Keratinocyte (primary cell): Measurements from ENCODE around the gene POC5. TPM values are rescaled to one million over a fixed set of nuclear protein-coding genes. Genes with fewer than 3 reads are reported as not detected.

ENCODE experiments used
- DNase-seq: peaks from one replicate; pipeline ENCODE4 v3.0.0-alpha.2; 2011; ENCODE audit warnings: low read depth, missing footprints, low spot score
- FAIRE-seq: peaks from 2 replicates; lab custom pipeline; 2011; peaks lifted over from hg19 to GRCh38; lab: Jason Lieb, UNC
- H2AFZ ChIP-seq: 2 replicates; pipeline ENCODE4 v1.6.0; 2012; ENCODE audit warnings: low read length, control low read depth, inconsistent platforms; ENCODE audit not compliant: control insufficient read depth
- H3K27ac ChIP-seq: 2 replicates; pipeline ENCODE4 v1.5.1; 2011; ENCODE audit warnings: low read length; ENCODE audit not compliant: control insufficient read depth, insufficient read depth
- H3K27me3 ChIP-seq: 3 replicates; pipeline ENCODE4 v1.6.0; 2011; ENCODE audit warnings: low read length; ENCODE audit not compliant: control insufficient read depth, insufficient read depth; ENCODE audit errors: extremely low read depth
- H3K36me3 ChIP-seq, 2 experiments: 2 replicates in 1 of 2; 3 replicates in 1 of 2; pipeline ENCODE4 v1.5.1; 2011; ENCODE audit warnings: low read length in 2 of 2, mild to moderate bottlenecking in 1 of 2; ENCODE audit not compliant: control insufficient read depth in 2 of 2, insufficient read depth in 2 of 2; ENCODE audit errors: extremely low read depth in 1 of 2
- H3K4me1 ChIP-seq: 3 replicates; pipeline ENCODE4 v1.5.1; 2011; ENCODE audit warnings: low read length; ENCODE audit not compliant: control insufficient read depth, insufficient read depth; ENCODE audit errors: extremely low read depth
- H3K4me2 ChIP-seq: 3 replicates; pipeline ENCODE4 v1.6.0; 2011; ENCODE audit warnings: low read depth, low read length; ENCODE audit not compliant: control insufficient read depth, insufficient read depth; ENCODE audit errors: extremely low read depth
- H3K4me3 ChIP-seq, 3 experiments: fragments of 200-600 bp in 1 of 3; sonication (generic) in 1 of 3; 2 replicates in 2 of 3; 3 replicates in 1 of 3; pipeline ENCODE4 v1.5.1; 2011 to 2016; ENCODE audit warnings: low read length in 3 of 3, mild to moderate bottlenecking in 3 of 3, control low read depth in 2 of 3, inconsistent platforms in 1 of 3, low read depth in 1 of 3, mixed read lengths in 1 of 3, mixed run types in 1 of 3, moderate library complexity in 1 of 3; ENCODE audit not compliant: control insufficient read depth in 2 of 3, insufficient read depth in 2 of 3; ENCODE audit errors: extremely low read depth in 1 of 3
- H3K79me2 ChIP-seq: 2 replicates; pipeline ENCODE4 v1.6.0; 2012; ENCODE audit warnings: low read length; ENCODE audit not compliant: control insufficient read depth, insufficient read depth
- H3K9ac ChIP-seq: 3 replicates; pipeline ENCODE4 v1.6.0; 2011; ENCODE audit warnings: low read length; ENCODE audit not compliant: control insufficient read depth, insufficient read depth; ENCODE audit errors: extremely low read depth
- H3K9me1 ChIP-seq: 3 replicates; pipeline ENCODE4 v1.6.0; 2011; ENCODE audit warnings: low read length; ENCODE audit not compliant: control insufficient read depth, insufficient read depth; ENCODE audit errors: extremely low read depth
- H3K9me3 ChIP-seq: 2 replicates; pipeline ENCODE4 v1.5.1; 2012; ENCODE audit warnings: low read depth, low read length; ENCODE audit not compliant: control insufficient read depth
- H4K20me1 ChIP-seq: 3 replicates; pipeline ENCODE4 v1.6.0; 2011; ENCODE audit warnings: low read length; ENCODE audit not compliant: control insufficient read depth, insufficient read depth; ENCODE audit errors: extremely low read depth
- EZH2 ChIP-seq: IDR thresholded peaks from one replicate; pipeline ENCODE4 v1.6.1; 2012; ENCODE audit warnings: inconsistent platforms, mild to moderate bottlenecking, low read length, moderate library complexity
- dilution Hi-C: fragments of 300-500 bp; cut with MboI; formaldehyde crosslinking; loops from one replicate; pipeline ENCODE4 v1.7.0; 2020; ENCODE audit warnings: low sequenced_read_pairs; ENCODE audit not compliant: extremely low pct_ligation_motif_present
- polyA plus RNA-seq, 5 experiments: library from polyadenylated mRNA; depleted of rRNA in 3 of 5; stranded (reverse) in 3 of 5; stranded (forward) in 1 of 5; unstranded in 1 of 5; fragments of >200 nt; gene quantifications; 1 replicate in 1 of 5; 2 replicates in 3 of 5; 3 replicates in 1 of 5; pipeline versions ENCODE4 v1.2.1 to v1.2.3, GENCODE V29; 2011 to 2012; ENCODE audit warnings: missing spikeins in 2 of 5, low read depth in 1 of 5, low replicate concordance in 1 of 5
- TF ChIP-seq, protein P1 (sequence below), 3 experiments: IDR thresholded peaks in 1 of 3; conservative IDR thresholded peaks in 1 of 3; optimal IDR thresholded peaks in 1 of 3; 2 replicates in 2 of 3; 3 replicates in 1 of 3; pipeline versions ENCODE3 to v1.5.1; 2011; ENCODE audit warnings: low read length in 3 of 3, mild to moderate bottlenecking in 3 of 3, moderate library complexity in 2 of 3, control low read depth in 1 of 3, inconsistent platforms in 1 of 3; ENCODE audit not compliant: insufficient read depth in 2 of 3; ENCODE audit errors: extremely low read depth in 1 of 3

The POC5 gene
- polyA plus RNA-seq, 1 donor (not counting 4 experiments of a cell fraction or from before 2014, with no cell fraction given): 10.4 TPM

DNA sequence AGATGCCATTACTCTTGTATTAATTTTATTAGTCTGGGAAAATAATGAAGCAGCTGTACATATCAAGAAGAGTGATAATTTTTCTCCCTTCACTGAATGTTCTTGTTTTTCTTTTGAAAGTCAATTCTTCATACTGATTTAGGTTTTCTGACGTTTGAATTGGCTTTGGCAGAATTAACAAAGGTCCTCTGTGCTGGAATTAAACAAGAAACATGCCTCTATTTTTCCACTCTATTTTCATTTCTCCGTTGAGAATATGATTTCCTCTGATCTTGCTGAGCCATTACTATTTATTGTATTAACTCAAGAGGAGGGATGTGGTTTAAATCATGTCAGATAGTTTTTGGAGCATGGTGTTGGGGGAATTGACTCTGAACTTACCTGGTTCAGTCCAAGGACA is 63.7 kb downstream of the POC5 start:
- Histone ChIP-seq H3K36me3 (no peaks in the 10 kb centered on the region), H3K27me3 (no peaks in the 10 kb centered on the region), H3K79me2 (no peaks in the 10 kb centered on the region), H3K4me2 (no peak overlapping the region), H3K9me1 (no peaks in the 10 kb centered on the region), H3K4me3 (no peak overlapping the region), H3K4me1 (peaks cover 15% of the 10 kb centered on the region), H4K20me1 (no peaks in the 10 kb centered on the region), H3K9ac (no peak overlapping the region), H3K9me3 (no peaks in the 10 kb centered on the region), H3K27ac (no peak overlapping the region), H2AFZ (no peak overlapping the region)
- DNase-seq (no peak), FAIRE-seq (no peak)
- TF ChIP-seq, protein P1, sequence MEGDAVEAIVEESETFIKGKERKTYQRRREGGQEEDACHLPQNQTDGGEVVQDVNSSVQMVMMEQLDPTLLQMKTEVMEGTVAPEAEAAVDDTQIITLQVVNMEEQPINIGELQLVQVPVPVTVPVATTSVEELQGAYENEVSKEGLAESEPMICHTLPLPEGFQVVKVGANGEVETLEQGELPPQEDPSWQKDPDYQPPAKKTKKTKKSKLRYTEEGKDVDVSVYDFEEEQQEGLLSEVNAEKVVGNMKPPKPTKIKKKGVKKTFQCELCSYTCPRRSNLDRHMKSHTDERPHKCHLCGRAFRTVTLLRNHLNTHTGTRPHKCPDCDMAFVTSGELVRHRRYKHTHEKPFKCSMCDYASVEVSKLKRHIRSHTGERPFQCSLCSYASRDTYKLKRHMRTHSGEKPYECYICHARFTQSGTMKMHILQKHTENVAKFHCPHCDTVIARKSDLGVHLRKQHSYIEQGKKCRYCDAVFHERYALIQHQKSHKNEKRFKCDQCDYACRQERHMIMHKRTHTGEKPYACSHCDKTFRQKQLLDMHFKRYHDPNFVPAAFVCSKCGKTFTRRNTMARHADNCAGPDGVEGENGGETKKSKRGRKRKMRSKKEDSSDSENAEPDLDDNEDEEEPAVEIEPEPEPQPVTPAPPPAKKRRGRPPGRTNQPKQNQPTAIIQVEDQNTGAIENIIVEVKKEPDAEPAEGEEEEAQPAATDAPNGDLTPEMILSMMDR (optimal IDR thresholded peaks at IDR 0.05 in 1 of 3, IDR thresholded peaks at IDR 0.05 in 1 of 3, conservative IDR thresholded peaks at IDR 0.05 in 1 of 3; ENCODE audit: extremely low read depth in 1 of 3, insufficient read depth in 2 of 3, low read length in 3 of 3): no peak
- TF ChIP-seq EZH2: no peak
- dilution Hi-C loops: no loop called here

DNA sequence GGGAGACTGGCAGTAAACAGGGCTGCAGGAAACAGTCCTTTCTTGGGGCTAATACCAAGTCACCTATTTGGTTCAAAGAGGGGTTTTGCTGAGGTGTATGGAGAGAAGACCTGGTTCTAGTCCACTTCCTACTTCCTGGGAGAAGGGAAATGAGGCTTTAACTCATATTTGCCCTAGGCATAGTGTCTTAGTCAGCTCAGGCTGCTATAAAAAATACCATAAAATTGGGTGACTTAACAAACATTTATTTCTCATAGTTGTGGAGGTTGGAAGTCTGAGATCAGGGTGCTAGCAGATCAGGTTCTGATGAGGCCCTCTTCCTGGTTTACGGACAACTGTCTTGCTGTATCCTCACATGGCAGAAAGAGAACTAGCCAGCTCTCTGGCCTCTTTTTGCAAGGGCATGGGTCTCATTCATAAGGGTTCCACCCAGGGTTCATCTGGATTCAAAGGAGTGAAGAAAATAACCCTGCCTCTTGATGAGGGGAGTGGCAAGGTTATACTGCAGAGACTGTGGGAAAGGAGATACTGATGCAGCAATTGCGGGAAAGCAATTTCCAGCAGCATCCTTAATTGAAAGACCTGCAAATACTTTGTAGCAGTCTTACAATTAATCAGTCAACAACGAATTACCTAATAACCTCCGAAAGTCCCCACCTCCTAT is 65.5 kb downstream of the POC5 start:
- no peak for FAIRE-seq
- dilution Hi-C loops: no loop called here
- Histone ChIP-seq H3K9me3 (no peaks in the 10 kb centered on the region), H4K20me1 (no peaks in the 10 kb centered on the region), H3K27me3 (no peaks in the 10 kb centered on the region), H3K36me3 (no peaks in the 10 kb centered on the region), H3K9ac (no peak overlapping the region), H3K79me2 (no peaks in the 10 kb centered on the region), H3K4me1 (peaks cover 9% of the 10 kb centered on the region), H3K9me1 (no peaks in the 10 kb centered on the region), H3K4me3 (no peak overlapping the region), H2AFZ (no peak overlapping the region), H3K27ac (no peak overlapping the region), H3K4me2 (no peak overlapping the region)
- no peak for DNase-seq
- TF ChIP-seq EZH2: no peak
- TF ChIP-seq, protein P1 (optimal IDR thresholded peaks at IDR 0.05 in 1 of 3, IDR thresholded peaks at IDR 0.05 in 1 of 3, conservative IDR thresholded peaks at IDR 0.05 in 1 of 3; ENCODE audit: extremely low read depth in 1 of 3, insufficient read depth in 2 of 3, low read length in 3 of 3): no peak
